Measurements from ENCODE around the gene ACTA2.

- no peak for TF ChIP-seq CTCF (IDR thresholded peaks at IDR 0.05)
- no peak for TF ChIP-seq EP300 (IDR thresholded peaks at IDR 0.05)
Observed at GRCh38 chr10:89001024-89001728, 48.6 kb upstream of the ACTA2 start.
